GM12892 (cell line): Measurements from ENCODE around the gene IFT122.

Experiments used
- POLR2A ChIP-seq: IDR thresholded peaks from 2 replicates; pipeline ENCODE4 v1.6.1; 2011; ENCODE audit warnings: low read depth, low read length, control low read depth
- POLR2AphosphoS5 ChIP-seq: IDR thresholded peaks from 2 replicates; pipeline ENCODE4 v1.6.1; 2011; ENCODE audit warnings: low read depth, low read length, control low read depth
- TAF1 ChIP-seq: IDR thresholded peaks from 2 replicates; pipeline ENCODE4 v1.6.1; 2011; ENCODE audit warnings: low read depth, mild to moderate bottlenecking, control low read depth, low read length, borderline replicate concordance

DNA sequence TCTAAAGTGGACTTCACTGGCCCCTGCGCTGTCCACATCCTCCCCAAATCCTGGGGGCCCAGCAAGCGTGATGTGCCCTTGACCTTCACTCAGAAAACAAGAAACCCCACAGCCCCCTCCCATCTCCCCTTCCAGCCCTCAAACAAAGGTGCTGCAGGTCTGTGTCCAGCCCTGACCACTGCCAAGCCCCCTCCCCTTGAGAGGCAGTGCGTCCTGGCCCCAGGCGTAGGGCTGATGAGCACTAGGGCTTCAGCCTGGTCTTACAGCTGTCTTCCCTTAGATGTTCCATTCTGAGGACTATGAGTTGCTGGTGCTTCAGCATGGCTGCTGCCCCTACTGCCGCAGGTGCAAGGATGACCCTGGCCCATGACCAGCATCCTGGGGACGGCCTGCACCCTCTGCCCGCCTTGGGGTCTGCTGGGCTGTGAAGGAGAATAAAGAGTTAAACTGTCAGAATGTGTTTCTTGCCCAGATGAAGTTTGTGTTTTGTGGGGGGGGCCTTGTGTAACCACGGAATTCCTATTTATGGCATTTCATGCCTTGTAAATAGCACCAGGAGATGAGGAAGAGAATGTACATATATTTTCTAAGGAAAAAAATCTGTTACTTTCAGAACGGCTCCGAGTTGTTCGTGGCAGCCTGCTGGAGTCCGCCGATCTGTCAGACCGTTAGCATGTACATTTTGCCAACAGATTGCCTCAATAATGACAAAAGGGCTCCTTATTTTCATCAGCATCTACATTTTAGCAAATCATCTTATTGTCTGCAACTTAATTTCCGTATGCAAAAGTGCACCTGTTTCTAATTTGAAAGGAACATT, 80.1 kb downstream of the IFT122 start:
- TF ChIP-seq POLR2A, result no peak
- TF ChIP-seq POLR2AphosphoS5, result no peak
- no peak for TF ChIP-seq TAF1
